HG02798 (cell line): Measurements from ENCODE around the gene LARGE1.

ENCODE experiments used
- ATAC-seq: cut with Tn5 transposase; IDR thresholded peaks from one replicate; pipeline ENCODE4 v1.9.1; 2021; ENCODE audit warnings: mild to moderate bottlenecking; ENCODE audit not compliant: unreplicated experiment, poor library complexity

LARGE1 gene

DNA sequence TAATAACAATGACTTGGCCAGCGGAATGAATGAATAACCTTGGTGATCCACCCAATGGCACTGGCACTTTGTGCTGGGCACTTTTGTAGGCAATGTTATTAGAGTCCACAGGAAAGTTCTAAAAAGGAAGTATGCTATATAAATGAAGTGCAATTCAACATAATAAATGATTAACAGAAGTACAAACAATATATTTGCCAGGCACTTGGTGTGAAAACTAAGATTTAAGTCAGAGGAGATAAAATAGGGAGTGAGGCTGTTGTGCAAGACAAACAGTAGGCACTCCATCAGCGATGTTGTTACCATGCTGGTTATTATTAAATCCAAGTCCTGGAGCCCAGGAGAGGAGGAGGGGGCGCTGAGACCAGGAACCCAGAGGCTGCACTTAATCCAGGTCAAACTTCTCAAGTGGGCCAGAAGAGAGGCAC is 173.8 kb downstream of the LARGE1 start:
- no peak for ATAC-seq

GRCh38 chr22:33745501-33745900 is 174.8 kb downstream of the LARGE1 start:
- ATAC-seq, result no peak

DNA sequence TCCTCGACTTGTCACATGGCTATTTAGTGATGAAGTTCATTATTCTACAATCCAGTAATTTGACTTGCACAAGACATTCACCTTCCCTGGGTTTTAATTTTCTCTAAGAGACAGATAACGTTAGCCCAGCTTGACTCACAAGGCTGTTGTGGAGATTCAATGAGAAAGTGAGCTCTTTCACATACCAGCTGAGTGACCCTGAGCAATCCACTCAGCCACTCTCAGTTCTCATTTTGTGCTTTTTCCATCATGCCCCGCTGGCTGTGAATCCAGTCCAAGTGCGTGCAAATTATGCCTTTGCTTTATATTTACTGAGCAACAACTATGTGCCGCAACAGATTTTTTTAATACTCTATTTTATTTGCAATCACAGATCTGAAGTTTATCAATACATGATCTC is 176.5 kb downstream of the LARGE1 start:
- ATAC-seq, result no peak

DNA sequence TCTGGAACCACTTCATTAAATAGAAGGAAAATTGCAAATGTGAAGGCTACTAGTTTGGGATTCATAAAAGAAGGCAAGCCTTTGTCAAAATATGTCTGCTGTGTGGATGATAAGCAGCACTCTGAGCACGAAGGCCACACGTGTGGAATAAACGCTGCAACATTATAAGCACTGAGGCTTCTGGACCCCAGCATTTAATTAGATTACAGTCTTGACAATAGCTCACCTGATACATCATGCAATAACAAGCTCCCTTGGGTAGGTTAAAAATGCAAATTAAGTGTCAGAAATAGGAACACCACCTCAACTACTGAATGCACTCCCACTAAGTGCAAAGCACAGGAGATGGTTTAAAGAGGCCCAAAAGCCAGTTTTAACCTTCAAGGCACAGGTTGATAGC is 179.3 kb downstream of the LARGE1 start:
- no peak for ATAC-seq

DNA sequence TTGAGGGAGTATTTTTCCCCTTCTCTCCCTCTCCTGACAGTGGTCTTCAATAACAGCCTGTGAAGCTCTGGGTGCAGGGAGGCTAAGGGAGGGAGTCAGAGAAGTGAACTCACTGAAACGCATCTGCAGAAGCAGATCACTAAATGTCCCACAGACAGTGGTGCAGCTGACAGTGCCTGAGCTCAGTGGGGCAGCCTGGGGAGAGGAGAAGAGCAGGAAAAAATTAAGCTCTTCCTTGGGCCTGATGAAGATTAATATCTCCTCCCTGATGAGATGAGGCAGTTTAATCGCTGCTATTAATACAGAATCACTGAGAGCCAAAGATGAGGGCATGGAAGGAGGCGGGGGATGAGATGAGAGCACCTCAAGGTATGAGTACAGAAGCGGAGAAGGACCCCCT is 180.8 kb downstream of the LARGE1 start:
- no peak for ATAC-seq

- ATAC-seq, result no peak
These were observed 182.6 kb downstream of the LARGE1 start for GRCh38 chr22:33737662-33738061.

DNA sequence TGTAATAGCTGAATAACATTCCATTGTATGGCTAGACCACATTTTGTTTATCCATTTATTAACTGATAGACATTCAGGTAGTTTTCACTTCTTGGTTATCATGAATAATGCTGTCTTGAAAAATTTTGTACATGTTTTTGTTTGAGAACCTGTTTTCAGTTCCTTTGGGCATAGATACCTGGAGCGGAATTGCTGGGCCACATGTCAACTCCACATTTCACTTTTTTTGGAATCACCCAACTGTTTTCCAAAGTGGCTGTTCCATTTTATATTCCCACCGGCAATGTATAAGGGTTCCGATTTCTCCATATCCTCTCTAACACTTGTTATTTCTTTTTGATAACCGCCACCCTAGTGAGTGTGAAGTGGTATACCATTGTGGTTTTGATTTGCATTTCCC is 184.3 kb downstream of the LARGE1 start:
- ATAC-seq, result no peak

GRCh38 chr22:33728847-33729246 is 191.4 kb downstream of the LARGE1 start:
- no peak for ATAC-seq

DNA sequence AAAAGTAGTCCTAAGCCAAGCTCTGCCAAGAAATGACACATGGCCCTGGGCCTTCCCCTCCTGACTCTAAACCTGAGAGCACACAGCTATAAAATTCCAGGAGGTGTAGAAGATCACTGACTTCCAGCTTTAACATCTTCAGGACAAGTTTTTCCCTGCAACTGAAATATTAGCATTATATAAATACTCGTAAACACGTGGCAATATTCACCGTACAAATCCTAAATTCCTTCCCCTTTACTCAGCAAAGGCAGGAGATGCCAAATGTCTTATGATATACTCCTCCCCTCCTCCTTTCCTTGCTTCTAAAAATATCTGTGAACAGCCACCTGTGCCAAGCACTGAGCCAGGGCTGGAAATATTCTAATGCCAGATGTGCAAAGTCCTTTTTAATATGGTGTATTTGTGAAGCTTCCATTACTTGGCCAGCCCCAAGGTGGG is 194.0 kb downstream of the LARGE1 start:
- no peak for ATAC-seq

- no peak for ATAC-seq
These were observed 196.4 kb downstream of the LARGE1 start for GRCh38 chr22:33723915-33724314.

GRCh38 chr22:33722816-33723215 is 197.5 kb downstream of the LARGE1 start:
- ATAC-seq, result no peak

GRCh38 chr22:33720166-33720878 is 200.0 kb downstream of the LARGE1 start:
- ATAC-seq, result no peak

- ATAC-seq, result no peak
These were observed 202.4 kb downstream of the LARGE1 start for GRCh38 chr22:33717694-33718396.

DNA sequence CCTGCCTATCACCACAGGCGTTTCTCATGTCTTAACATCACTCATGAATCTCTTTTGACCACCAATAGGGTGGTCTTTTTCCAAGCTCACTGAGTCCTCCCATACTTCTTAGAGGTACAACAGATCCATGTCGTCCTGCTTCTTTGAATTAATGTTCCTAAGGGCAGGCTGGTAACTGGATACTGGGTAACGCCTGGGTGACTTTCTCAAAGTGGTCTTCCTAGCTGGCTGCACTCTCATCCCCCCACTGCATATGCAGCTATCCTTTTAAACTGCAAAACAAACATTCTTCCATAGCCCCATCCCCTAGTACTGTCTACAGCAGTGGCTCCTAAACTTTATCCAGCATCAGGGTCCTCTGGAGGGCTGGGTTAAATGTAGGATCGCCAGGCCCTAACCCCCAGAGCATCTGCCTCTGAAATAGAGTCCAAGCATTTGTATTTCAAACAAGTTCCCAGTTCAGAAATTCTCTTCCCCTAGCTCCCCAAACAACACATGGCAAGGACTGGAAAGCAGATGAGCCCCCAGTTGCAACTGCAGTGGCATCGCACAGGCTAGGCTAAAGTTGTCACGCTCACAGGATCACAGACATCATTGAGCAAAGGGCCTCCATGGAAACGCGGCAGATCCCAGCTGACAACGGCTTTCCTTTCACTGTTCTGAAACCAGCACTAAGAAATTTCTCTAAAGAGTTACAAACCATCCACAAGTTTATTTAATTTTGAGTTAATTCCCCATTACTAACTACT is 204.9 kb downstream of the LARGE1 start:
- ATAC-seq, result no peak

- no peak for ATAC-seq
These were observed 209.9 kb downstream of the LARGE1 start for GRCh38 chr22:33710326-33710725.

- no peak for ATAC-seq
These were observed 212.7 kb downstream of the LARGE1 start for GRCh38 chr22:33707581-33707980.

GRCh38 chr22:33706100-33706499 is 214.2 kb downstream of the LARGE1 start:
- ATAC-seq, result no peak

DNA sequence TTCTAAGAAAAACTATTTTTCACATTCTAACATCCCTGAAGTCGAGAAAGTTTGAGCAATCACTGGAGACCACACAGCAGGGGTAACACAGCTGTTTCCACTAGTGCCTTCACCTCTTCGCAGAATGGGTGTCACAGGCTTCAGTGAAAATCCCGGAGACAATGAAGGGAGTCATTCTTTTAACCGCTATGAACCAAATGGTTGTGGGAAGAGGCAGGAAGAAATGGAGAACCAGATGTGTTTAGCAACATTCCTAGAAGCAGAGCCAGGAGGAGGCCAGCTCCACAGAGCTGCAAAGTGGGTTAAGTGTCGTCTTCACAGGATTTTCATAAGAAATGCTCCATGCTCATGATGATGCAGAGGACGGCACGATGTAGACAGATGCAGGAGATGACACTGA is 221.1 kb downstream of the LARGE1 start:
- no peak for ATAC-seq

- no peak for ATAC-seq
These were observed 222.6 kb downstream of the LARGE1 start for GRCh38 chr22:33697640-33698039.

DNA sequence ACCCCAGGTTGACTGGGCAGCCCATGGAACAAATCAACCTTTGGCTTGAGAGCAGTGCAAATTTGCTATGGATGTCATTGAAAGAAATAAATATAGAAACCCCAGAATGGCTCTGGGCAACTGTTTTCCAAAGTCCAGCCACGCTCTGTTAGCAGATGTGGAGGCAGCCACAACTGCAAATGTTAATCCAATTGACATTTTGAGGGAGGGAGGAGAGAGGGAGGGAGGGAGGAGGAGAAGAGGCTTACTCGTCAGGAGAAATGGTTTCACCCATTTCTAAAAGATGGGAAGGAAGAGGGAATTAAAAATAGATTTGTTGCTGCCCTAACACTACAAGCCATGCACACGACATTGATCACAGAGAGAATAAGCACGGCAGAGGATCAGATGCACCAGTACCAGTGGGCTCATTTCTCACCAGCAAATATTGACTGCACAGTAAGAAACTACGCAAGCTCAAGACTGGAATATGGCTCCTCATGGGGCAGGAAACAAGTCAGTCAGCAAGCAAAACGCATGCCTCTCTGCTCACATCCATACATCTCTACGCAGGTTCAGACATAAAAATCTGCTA is 229.1 kb downstream of the LARGE1 start:
- no peak for ATAC-seq

DNA sequence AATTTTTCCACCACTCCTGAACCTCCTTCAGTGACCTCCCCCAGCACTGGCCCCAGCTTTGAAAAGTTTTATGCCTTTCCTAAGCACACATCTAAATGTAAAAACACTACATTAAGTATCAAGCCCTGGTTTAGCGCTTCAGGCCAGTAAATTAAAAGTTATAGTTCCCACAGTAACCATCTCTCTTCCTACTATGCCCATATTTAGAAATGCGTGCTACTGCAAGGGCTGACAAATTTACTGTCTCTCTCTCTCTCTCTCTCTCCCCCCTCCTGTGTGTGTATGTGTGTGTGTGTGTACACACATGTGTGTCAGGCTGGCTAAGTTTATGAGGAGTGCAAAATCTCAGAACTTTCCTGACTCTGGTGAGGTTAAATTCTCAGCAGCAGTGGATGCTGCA is 231.4 kb downstream of the LARGE1 start:
- ATAC-seq, result no peak
